ENCODE measurements around the gene CDK6. TPM values are rescaled to one million over a fixed set of nuclear protein-coding genes. Genes with fewer than 3 reads are reported as not detected.

Gene CDK6
- total and polyA plus RNA-seq, 9 of the 15 experiments (the other 6 are each of a cell fraction or from before 2014, with no cell fraction given), result 7.6 to 109 (median 44.4) TPM

DNA sequence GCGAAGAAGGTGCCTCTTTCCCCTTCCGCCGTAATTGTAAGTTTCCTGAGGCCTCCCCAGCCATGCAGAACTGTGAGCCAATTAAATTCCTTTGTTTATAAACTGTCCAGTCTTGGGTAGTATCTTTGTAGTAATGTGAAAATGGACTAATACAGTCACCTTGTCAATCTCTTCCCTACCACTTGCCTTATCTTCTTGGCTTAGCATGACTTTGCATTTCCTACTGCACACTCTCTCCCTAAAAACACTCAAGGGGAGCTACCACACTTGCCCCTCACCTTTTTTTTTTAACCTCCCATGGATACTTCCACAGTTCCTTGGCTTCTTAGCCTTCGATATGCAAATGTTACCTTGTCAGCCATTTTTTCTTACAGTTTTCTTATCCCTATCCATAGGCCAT lies 7.4 kb upstream of the CDK6 start (continued):
- TF ChIP-seq ZNF263 (CRISPR knock-in tag; IDR thresholded peaks at IDR 0.05; ENCODE audit: borderline replicate concordance), result no peak
- peak; percentile 70; the same call in 1 of the 2 replicates for TF ChIP-seq MAFF (IDR thresholded peaks at IDR 0.05; ENCODE audit: low read length)
- TF ChIP-seq RBM22 (IDR thresholded peaks at IDR 0.05; ENCODE audit: low read depth, low read length, poor library complexity, severe bottlenecking), result no peak
- peak; percentile 45; the same call in 1 of the 2 replicates for TF ChIP-seq NFE2L1 (tag; IDR thresholded peaks at IDR 0.05; ENCODE audit: borderline replicate concordance, low read depth)
- TF ChIP-seq KLF6 (CRISPR knock-in tag; IDR thresholded peaks at IDR 0.05; ENCODE audit: borderline replicate concordance), result no peak
- TF ChIP-seq ZNF197 (CRISPR knock-in tag; IDR thresholded peaks at IDR 0.05; ENCODE audit: low read depth), result no peak
- TF ChIP-seq MAFG (tag; conservative IDR thresholded peaks at IDR 0.05), result peak; percentile 93
- no peak for TF ChIP-seq HDGF (IDR thresholded peaks at IDR 0.05)
- no peak for TF ChIP-seq POU5F1 (IDR thresholded peaks at IDR 0.05; ENCODE audit: borderline replicate concordance, low read depth, low read length, partially characterized antibody)

DNA sequence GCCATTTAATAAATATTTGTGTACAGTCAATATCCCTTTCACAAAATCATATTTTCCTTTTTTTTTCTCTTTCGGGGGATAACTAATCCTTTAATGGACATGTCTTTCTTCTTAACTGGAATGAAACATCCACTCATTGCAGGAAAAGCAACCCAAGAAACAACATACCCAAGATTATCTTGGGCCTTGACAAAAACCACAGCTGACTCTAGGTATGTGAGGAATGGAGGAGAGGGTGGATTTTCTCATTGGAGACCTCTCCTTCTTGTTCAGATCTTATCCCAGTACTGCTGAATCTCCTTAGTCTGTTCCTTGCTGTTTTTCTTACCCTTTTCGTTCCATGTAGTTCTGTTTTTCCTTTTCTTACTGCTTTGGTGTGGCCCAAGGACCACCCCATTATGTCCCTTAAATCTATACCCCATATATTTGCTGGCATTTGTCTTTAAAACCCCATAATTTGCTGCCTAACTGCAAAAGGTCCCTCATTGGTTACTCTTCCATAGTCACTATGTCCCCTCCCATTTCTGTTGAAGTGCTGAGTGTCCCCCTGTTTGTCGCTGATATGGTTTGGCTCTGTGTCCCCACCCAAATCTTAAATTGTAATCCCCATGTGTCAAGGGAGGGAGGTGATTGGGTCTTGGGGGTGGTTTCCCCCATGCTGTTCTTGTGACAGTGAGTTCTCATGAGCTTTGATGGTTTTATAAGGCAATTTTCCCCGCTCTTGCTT lies 6.8 kb upstream of the CDK6 start:
- H3K27me3 ChIP-seq (ENCODE audit: control insufficient read depth in 2 of 2, insufficient read depth in 2 of 2, low read length in 2 of 2), result no peaks in the 10 kb centered on the region
- intact Hi-C loops (cut with micrococcal nuclease), result no loop called here
- no peaks in the 10 kb centered on the region for H4K20me1 ChIP-seq (replicated peaks; ENCODE audit: control insufficient read depth, insufficient read depth, low read length)
- ATAC-seq (peak; percentile 27; the same call in 2 of the 3 replicates), DNase-seq (ENCODE audit: extremely low read depth in 1 of 4, low spot score in 3 of 4) (peak in 2 of 4 experiments; percentile 21 to 30), FAIRE-seq (no peak)
- H3K36me3 ChIP-seq (ENCODE audit: control insufficient read depth, insufficient read depth, low read length), result no peaks in the 10 kb centered on the region
- H3K79me2 ChIP-seq (ENCODE audit: control insufficient read depth, insufficient read depth, low read length), result no peaks in the 10 kb centered on the region
- H3K4me2 ChIP-seq (ENCODE audit: insufficient read depth, low read length), result no peak overlapping the region
- no peaks in the 10 kb centered on the region for H3K9me3 ChIP-seq (replicated peaks; ENCODE audit: control insufficient read depth, insufficient read depth, low read depth, low read length)
- no peak overlapping the region for H2AFZ ChIP-seq (ENCODE audit: low read depth, low read length)
- no TSS peak for BruUV-seq (replicated peaks)
- ChIA-PET POLR2A (interaction anchor here (0.6 to 0.7 kb wide), 2 partner anchors 1257 to 1586 kb away, joined by 3 read pairs; no protein-coding TSS in a partner anchor), CTCF (ENCODE audit: low intra/inter-chr PET ratio) (no interaction called here)
- WGBS (ENCODE audit: insufficient coverage, low coverage, missing lambda C conversion rate), result 82% methylated on average over 4 of the region's 4 CpGs
- no peaks in the 10 kb centered on the region for H3K9me1 ChIP-seq (ENCODE audit: control insufficient read depth, insufficient read depth, low read length)
- in situ Hi-C loops (cut with MboI), result no loop called here
- no peak overlapping the region for H3K9ac ChIP-seq (ENCODE audit: insufficient read depth in 1 of 2, low read depth in 2 of 2, low read length in 2 of 2)
- H3K4me3 ChIP-seq, result no peak overlapping the region
- no peak overlapping the region for H3K27ac ChIP-seq (ENCODE audit: extremely low read depth, low read depth, low read length)
- no peaks in the 10 kb centered on the region; a peak in 2 of 5 replicates for H3K4me1 ChIP-seq (replicated peaks in 1 of 2; ENCODE audit: control insufficient read depth in 2 of 2, insufficient read depth in 2 of 2, low read length in 2 of 2)
- TF ChIP-seq CC2D1A (IDR thresholded peaks at IDR 0.05), result peak; percentile 43; the same call in 1 of the 2 replicates
- TF ChIP-seq GTF2F1 (IDR thresholded peaks at IDR 0.05; ENCODE audit: low read depth, low read length), result no peak
- no peak for TF ChIP-seq MYBL2 (IDR thresholded peaks at IDR 0.05; ENCODE audit: low read depth)
- TF ChIP-seq MYBL2 (CRISPR knock-in tag; IDR thresholded peaks at IDR 0.05; ENCODE audit: borderline replicate concordance), result no peak
- TF ChIP-seq RERE (CRISPR knock-in tag; IDR thresholded peaks at IDR 0.05; ENCODE audit: borderline replicate concordance), result no peak
- TF ChIP-seq CBFA2T3 (IDR thresholded peaks at IDR 0.05), result no peak

Data from K562 (cell line).